GM18873 (cell line): Measurements from ENCODE around the gene CCSER1.

Experiments
- ATAC-seq: cut with Tn5 transposase; IDR thresholded peaks from one replicate; pipeline ENCODE4 v1.9.1; 2021; ENCODE audit warnings: mild to moderate bottlenecking, moderate library complexity, moderate number of reproducible peaks; ENCODE audit not compliant: unreplicated experiment, low FRiP score

Gene CCSER1

DNA sequence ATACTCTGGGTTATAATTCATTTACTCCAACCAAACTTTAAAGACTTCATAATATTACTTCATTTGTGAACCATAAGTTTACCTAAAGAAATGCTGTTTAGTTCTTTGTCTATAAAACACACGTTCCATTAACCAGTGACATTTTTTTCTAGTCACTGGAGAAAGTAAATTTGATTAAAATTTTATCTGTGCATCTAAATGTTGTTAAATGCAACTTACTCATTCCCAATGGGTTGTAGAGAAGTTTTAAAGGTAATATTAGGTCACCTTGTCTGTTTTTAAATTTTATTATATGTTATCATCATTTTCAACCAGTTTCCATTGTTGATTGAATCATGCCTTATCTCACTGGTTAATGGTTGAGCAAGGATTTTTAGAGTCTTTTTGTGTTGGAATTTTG lies 401.4 kb downstream of the CCSER1 start:
- no peak for ATAC-seq

DNA sequence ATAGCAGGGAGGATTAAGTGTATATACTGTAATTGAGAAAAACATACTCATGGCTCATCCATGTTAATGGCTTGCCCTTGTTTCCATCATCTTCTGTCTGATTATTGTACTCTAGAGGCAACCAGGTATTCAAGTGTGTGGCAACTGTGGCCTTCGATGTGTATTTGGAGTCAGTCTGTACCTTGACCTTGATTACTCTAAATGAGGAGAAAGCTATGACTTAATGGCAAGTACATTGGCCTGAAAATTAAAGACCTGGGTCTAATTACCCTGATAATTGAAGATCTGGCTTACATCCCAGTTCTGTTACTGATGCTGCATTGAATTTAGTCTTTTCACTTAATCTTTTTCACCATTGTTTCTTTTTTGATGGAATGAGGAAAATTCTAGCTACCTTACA lies 409.2 kb downstream of the CCSER1 start:
- no peak for ATAC-seq

GRCh38 chr4:90537491-90537890 lies 410.3 kb downstream of the CCSER1 start:
- no peak for ATAC-seq

DNA sequence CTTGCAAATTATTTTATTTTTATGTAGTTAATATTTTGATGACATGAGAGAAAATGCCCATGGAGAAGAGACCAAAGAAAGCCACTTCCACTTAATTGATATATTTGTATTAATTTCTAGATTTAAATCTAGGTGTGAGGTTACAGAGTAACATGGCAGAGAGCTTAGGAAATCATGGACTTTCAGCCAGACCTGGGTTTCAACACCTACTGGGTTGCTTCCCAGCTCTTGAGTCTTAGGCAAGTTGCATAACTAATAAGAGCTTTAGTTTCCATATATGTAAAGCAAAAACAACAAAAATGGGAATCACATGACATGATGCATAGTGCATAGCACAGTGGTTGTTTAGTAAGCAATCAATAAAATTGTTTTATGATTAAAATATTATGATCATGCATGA lies 413.3 kb downstream of the CCSER1 start:
- no peak for ATAC-seq

GRCh38 chr4:90542216-90542615 lies 415.0 kb downstream of the CCSER1 start:
- ATAC-seq, result no peak

DNA sequence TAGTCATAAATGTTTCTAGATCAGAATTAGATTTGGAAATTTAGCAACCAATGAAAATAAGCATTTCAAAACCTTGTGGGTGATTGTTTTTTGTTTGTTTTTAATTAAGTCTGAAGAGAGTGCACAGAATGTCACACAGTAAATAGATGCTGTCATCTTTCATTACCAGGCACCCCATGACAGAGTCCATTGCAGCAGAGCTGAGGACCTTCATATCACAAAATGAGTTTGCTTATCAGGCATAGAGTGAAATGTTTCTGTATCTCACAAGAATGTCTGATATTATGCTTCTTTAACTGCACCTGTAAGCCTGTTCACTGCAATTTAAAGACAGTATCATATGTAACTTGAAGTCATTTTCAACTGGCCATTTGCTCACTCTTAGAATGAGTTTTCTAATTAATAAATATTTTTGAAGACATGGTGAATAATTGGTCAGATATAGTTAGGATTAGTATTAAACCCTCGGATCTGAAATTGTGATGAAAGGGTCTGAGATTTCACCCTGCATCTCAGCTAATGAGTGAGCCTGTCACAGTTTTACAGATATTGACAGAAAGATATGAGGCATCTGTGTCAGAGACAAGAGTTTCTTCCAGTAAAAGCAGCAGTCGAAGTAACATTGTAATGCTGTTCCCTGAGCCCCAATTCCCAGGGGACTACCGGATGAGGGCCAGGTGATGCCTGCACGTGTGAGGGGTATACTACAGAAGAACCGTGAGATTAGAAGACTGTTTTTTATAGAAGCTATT lies 416.4 kb downstream of the CCSER1 start:
- no peak for ATAC-seq

DNA sequence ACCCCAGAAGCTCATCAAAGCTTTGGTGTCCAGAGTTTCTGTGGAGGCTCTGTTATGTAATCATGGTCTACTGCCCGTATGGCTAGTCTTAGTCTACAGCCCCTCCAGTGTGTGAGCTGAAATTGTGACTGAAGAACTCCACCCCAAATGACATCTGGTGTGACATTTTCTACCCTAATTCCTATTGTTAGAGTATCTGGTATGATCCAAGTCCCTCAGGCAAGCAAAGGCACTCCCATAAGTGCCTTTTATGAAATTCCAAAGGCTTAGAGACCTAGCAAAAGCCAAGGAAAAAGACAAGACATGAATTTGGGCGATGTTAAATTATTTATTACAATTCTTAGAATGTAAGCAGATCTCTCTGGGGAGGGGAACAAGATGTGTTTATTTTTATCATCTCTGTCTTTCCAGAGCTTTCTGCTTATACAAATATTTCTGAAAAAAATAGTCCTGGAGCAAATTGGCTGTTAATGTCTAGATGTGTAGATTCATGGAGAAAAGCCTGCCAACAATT lies 417.4 kb downstream of the CCSER1 start:
- no peak for ATAC-seq

DNA sequence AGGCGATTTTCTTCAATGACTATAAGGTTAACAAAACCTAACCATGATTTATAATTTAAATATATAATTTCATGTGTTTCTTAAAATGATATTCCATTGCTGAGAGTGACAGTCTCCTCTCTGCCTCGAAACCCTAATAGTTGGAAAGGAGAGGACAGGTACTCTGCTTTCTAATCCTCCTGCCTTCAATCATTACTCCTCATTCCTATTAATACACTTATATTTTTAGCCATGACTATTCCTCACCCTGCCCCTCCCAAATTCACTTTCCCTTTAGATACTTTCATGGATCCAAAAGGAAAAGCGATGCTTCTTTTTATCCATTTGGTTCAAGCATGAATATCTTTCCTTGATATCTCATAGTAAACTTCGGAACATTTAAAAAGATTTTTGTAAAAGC lies 418.2 kb downstream of the CCSER1 start:
- no peak for ATAC-seq

- ATAC-seq, result no peak
Measured at GRCh38 chr4:90546114-90546513, 418.9 kb downstream of the CCSER1 start.

GRCh38 chr4:90570615-90571014 lies 443.4 kb downstream of the CCSER1 start:
- no peak for ATAC-seq

- ATAC-seq, result no peak
Measured at GRCh38 chr4:90572996-90573395, 445.8 kb downstream of the CCSER1 start.

DNA sequence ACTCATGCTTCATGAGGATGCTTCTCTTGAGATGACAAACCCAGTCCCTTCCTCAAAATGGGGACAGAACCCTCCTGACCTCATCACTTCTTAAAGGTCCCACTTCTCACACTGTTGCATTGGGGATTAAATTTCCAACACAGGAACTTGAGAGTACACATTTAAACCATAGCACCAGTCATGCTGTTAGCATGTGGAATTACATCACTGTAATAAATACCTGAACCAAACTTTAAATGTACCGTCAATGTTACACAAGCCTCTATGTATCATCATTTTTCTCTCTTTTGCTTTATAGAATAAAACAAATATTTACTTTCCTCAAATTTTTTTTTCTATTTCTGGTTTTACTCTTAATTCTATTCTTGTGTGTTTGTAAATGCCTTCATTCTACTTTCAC lies 448.2 kb downstream of the CCSER1 start:
- ATAC-seq, result no peak

GRCh38 chr4:90580326-90580725 lies 453.1 kb downstream of the CCSER1 start:
- ATAC-seq, result no peak

- ATAC-seq, result no peak
Measured at GRCh38 chr4:90582087-90582486, 454.9 kb downstream of the CCSER1 start.

DNA sequence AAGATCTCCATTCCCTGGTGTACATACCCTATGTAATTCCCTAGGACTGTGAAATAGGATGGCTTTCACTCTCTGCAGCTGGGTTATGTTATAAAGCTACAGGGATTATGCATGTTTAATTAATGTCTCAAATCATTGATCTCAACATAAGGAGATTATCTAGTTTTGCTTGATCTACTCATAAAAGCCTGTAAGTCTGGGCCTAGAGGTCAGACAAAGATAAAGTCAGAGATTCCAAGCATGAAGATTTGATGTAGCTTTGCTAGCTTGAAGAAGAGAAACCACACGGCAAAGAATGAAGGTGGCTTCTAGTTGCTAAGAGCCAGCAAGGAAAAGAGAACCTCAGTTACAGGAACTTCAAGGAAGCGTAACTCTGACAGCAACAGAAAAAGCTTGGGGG lies 456.9 kb downstream of the CCSER1 start:
- ATAC-seq, result no peak

- no peak for ATAC-seq
Measured at GRCh38 chr4:90585961-90586360, 458.8 kb downstream of the CCSER1 start.

GRCh38 chr4:90586799-90587198 lies 459.6 kb downstream of the CCSER1 start:
- no peak for ATAC-seq

DNA sequence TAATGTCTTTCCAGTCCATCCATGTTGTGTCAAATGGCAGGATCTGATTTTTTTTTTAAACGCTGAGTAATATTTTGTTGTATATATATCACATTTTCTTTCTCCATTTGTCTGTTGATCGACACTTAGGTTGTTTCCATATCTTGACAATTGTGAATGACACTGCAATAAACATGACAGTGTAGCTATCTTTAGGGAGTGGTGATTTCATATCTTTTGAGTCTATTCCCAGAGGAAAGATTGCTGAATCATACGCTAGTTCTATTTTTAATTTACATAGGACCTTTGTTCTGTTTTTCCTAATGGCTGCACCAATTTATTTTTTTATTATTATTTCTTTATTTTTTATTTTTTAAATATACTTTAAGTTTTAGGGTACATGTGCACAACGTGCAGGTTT lies 470.7 kb downstream of the CCSER1 start:
- no peak for ATAC-seq

DNA sequence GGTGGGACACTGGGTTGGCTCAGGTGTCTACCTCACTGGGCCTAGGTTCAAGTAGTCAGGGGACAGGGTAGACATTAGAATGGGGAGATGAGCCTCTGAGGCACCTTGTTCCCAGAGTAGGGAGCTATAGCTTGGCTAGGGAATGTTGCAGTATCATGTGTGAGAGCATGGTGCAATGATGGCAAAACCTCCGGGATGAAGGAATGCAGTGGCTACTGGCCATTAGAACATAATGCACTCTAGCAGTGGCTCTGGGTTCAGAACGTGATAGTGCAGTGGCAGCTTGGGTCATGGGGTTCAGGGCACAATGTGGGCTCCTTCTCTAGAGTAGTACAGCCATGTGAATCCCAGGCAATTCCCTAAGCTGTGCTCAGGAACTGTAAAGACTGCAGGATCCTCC lies 471.5 kb downstream of the CCSER1 start:
- no peak for ATAC-seq

DNA sequence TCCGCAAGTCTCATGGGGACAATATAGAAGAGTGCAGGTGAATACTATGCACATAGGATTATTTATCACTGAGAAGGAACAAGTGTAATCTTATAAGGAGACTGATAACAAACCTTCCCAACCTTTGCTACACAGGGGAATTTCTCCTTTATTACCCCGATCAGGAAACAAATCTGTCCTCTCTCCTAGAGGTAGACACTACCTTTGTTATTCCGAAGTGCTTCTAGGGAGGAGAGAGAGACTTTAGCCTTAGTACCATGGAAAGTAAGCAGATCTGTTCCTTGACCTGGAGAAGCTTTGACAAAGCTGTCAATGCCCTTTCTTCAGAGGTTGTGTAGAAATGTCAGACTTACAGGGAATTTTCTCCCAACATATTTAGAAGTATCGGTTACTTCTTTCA lies 475.5 kb downstream of the CCSER1 start:
- no peak for ATAC-seq

GRCh38 chr4:90603540-90603939 lies 476.3 kb downstream of the CCSER1 start:
- ATAC-seq, result no peak

- no peak for ATAC-seq
Measured at GRCh38 chr4:90606781-90607180, 479.6 kb downstream of the CCSER1 start.

DNA sequence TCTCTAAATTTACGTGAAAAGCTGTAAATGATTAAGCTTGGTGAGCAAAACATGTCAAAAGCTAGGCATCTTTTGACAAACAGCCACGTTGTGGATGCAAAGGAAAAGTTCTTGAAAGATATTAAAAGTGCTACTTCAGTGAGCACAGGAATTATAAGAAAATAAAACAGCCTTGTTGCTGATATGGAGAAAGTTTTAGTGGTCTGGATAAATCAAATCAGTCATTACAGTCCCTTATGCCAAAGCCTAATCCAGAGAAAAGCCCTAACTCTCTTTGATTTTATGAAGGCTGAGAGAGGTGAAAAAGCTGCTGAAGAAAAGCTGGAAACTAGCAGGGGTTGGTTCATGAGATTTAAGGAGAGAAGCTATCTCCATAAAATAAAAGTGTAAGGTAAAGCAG lies 487.2 kb downstream of the CCSER1 start:
- ATAC-seq, result no peak
